Esophagus squamous epithelium (tissue), 5 donors: ENCODE measurements around the gene TEX48. TPM values are rescaled to one million over a fixed set of nuclear protein-coding genes. Genes with fewer than 3 reads are reported as not detected.

Experiments
- DNase-seq: peaks from one replicate; lab custom pipeline; 2025; lab: John Stamatoyannopoulos, UW
- H3K27ac ChIP-seq, 4 donors: fragments of 200-600 bp; sonication (generic); one replicate each; pipeline ENCODE4 v1.5.1; 2016 to 2019; ENCODE audit warnings: mild to moderate bottlenecking in 1 of 4
- H3K27me3 ChIP-seq, 4 donors: fragments of 200-600 bp; sonication (generic); 1 replicate in 3 of 4; 2 replicates in 1 of 4; pipeline versions ENCODE4 v1.5.1 to v1.6.0; 2017 to 2021; ENCODE audit warnings: antibody characterized with exemption in 1 of 4
- H3K36me3 ChIP-seq, 3 donors: fragments of 200-600 bp; sonication (generic); one replicate each; pipeline ENCODE4 v1.5.1; 2016 to 2019
- H3K4me1 ChIP-seq, 3 donors: fragments of 200-600 bp; sonication (generic); one replicate each; pipeline ENCODE4 v1.5.1; 2017 to 2019
- H3K4me3 ChIP-seq, 4 donors: fragments of 200-600 bp; sonication (generic); 1 replicate in 3 of 4; 2 replicates in 1 of 4; pipeline ENCODE4 v1.5.1; 2016 to 2019; ENCODE audit warnings: mild to moderate bottlenecking in 2 of 4, moderate library complexity in 1 of 4
- H3K9me3 ChIP-seq, 3 donors: fragments of 200-600 bp; sonication (generic); one replicate each; pipeline ENCODE4 v1.5.1; 2016 to 2019
- CTCF ChIP-seq, 6 experiments: fragments of 450-650 bp in 4 of 6; fragments of 200-600 bp in 2 of 6; sonication (generic) in 2 of 6; IDR thresholded peaks; one replicate each; pipeline ENCODE4 v1.5.1; 2016 to 2019; ENCODE audit warnings: antibody characterized with exemption in 6 of 6, mild to moderate bottlenecking in 4 of 6, moderate library complexity in 4 of 6
- POLR2A ChIP-seq, 4 donors: fragments of 450-650 bp; IDR thresholded peaks; one replicate each; pipeline ENCODE4 v1.6.1; 2017; ENCODE audit warnings: antibody characterized with exemption in 4 of 4, mild to moderate bottlenecking in 4 of 4, moderate library complexity in 3 of 4
- WGBS, 2 donors: methylation state at CpG; one replicate each; pipeline ENCODE4 v1.1.5; 2018; 5-methylcytosine and 5-hydroxymethylcytosine counted together
- intact Hi-C: fragments of 100-400 bp; cut with DNase I; formaldehyde crosslinking; loops from one replicate; pipeline ENCODE4 v1.15.0; 2022
- total RNA-seq, 4 donors: library from RNA; depleted of rRNA; stranded (reverse); fragments of >200 nt; gene quantifications; one replicate each; pipeline ENCODE4 v1.1.0, GENCODE V29; 2016
- donor health status: DM: yes; HTN: yes; CAD: no.

TEX48 gene
- total RNA-seq, 4 donors from 2014 or later = not detected

- H3K36me3 ChIP-seq = no peaks in the 10 kb centered on the region
- H3K4me1 ChIP-seq = peaks cover 0 to 4% (median 0%) of the 10 kb centered on the region in 3 donors
- H3K27me3 ChIP-seq = peaks cover 0 to 36% (median 0%) of the 10 kb centered on the region in 4 donors
- H3K4me3 ChIP-seq = no peak overlapping the region
- intact Hi-C loops = no loop called here
- no peaks in the 10 kb centered on the region for H3K9me3 ChIP-seq
- H3K27ac ChIP-seq = no peak overlapping the region
- DNase-seq = no peak
- TF ChIP-seq CTCF (IDR thresholded peaks at IDR 0.05) = no peak
- WGBS, 2 donors = 53 to 55% methylated on average over 3 of the region's 3 CpGs
Observed at GRCh38 chr9:114678130-114678529, 3.9 kb downstream of the TEX48 start.

- H3K27me3 ChIP-seq = peaks cover 0 to 36% (median 0%) of the 10 kb centered on the region in 4 donors
- no peak for DNase-seq
- H3K4me3 ChIP-seq = no peak overlapping the region
- 10 to 26% methylated on average over 3 of the region's 3 CpGs for WGBS, 2 donors
- intact Hi-C loops = no loop called here
- H3K27ac ChIP-seq = no peak overlapping the region
- H3K36me3 ChIP-seq = no peaks in the 10 kb centered on the region
- H3K9me3 ChIP-seq = no peaks in the 10 kb centered on the region
- H3K4me1 ChIP-seq = peaks cover 0 to 4% (median 0%) of the 10 kb centered on the region in 3 donors
- no peak for TF ChIP-seq POLR2A (IDR thresholded peaks at IDR 0.05)
- TF ChIP-seq CTCF (IDR thresholded peaks at IDR 0.05) = no peak
Observed at GRCh38 chr9:114677418-114677817, 4.6 kb downstream of the TEX48 start.

- 83 to 98% methylated on average over 4 of the region's 4 CpGs for WGBS, 2 donors
Observed at GRCh38 chr9:114676901-114677300, 5.1 kb downstream of the TEX48 start.

GRCh38 chr9:114674798-114675540, 7.0 kb downstream of the TEX48 start:
- no peak for DNase-seq
- H3K36me3 ChIP-seq = no peaks in the 10 kb centered on the region
- intact Hi-C loops = no loop called here
- peaks cover 0 to 29% (median 0%) of the 10 kb centered on the region in 4 donors for H3K27me3 ChIP-seq
- TF ChIP-seq POLR2A (IDR thresholded peaks at IDR 0.05) (no peak), CTCF (IDR thresholded peaks at IDR 0.05) (no peak)
- no peaks in the 10 kb centered on the region for H3K4me1 ChIP-seq
- H3K27ac ChIP-seq = no peak overlapping the region
- WGBS, 2 donors = 71 to 77% methylated on average over 3 of the region's 3 CpGs
- H3K4me3 ChIP-seq = no peak overlapping the region
- no peaks in the 10 kb centered on the region for H3K9me3 ChIP-seq

More at GRCh38 chr9:114676901-114677300, 5.1 kb downstream of the TEX48 start:
- no peak for DNase-seq
- intact Hi-C loops = no loop called here
- H3K9me3 ChIP-seq = no peaks in the 10 kb centered on the region
- no peak overlapping the region for H3K4me3 ChIP-seq
- TF ChIP-seq POLR2A (IDR thresholded peaks at IDR 0.05) (no peak), CTCF (IDR thresholded peaks at IDR 0.05) (no peak)
- no peaks in the 10 kb centered on the region for H3K36me3 ChIP-seq
- no peak overlapping the region for H3K27ac ChIP-seq
- H3K27me3 ChIP-seq = peaks cover 0 to 36% (median 0%) of the 10 kb centered on the region in 4 donors
- peaks cover 0 to 3% (median 0%) of the 10 kb centered on the region in 3 donors for H3K4me1 ChIP-seq

GRCh38 chr9:114674076-114674797, 7.8 kb downstream of the TEX48 start:
- Histone ChIP-seq H3K27ac (no peak overlapping the region), H3K36me3 (no peaks in the 10 kb centered on the region), H3K4me1 (no peaks in the 10 kb centered on the region), H3K27me3 (peaks cover 0 to 22% (median 0%) of the 10 kb centered on the region in 4 donors), H3K9me3 (no peaks in the 10 kb centered on the region), H3K4me3 (no peak overlapping the region)
- intact Hi-C loops = no loop called here
- no peak for DNase-seq
- TF ChIP-seq POLR2A (IDR thresholded peaks at IDR 0.05) (no peak), CTCF (IDR thresholded peaks at IDR 0.05) (no peak)
- WGBS, 2 donors = 86 to 94% methylated on average over 2 of the region's 2 CpGs
